ENCODE results near the gene MAN1A2.

Gene MAN1A2

DNA sequence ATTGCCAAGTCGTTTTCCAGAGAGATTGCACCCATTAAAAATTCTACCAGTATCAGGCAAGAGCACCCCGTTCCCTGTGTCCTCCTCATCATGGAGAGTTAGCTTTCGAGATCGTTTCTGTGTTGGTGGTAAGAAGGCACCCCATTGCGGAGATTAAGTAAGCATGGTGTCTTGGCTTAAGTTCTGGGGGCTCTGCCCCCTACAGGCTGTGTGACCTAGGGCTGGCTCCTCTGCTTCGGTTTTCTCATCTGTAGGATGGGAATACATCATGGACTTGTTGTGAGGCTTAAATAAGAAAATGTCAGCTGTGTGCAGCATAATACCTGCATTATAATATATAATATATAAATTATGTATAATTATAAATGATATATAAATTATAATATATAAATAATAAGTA lies 201.8 kb downstream of the MAN1A2 start:
- 94% methylated on average over 6 of the region's 6 CpGs for WGBS
- no peaks in the 10 kb centered on the region for H3K27me3 ChIP-seq (ENCODE audit: insufficient read depth, low read length)
- no peak overlapping the region for H3K27ac ChIP-seq (ENCODE audit: low read depth, low read length)
- no peaks in the 10 kb centered on the region for H3K9me3 ChIP-seq (ENCODE audit: insufficient read depth, low read depth, low read length)
- no peak overlapping the region for H3K9ac ChIP-seq (ENCODE audit: low read depth, low read length)
- H3K36me3 ChIP-seq (ENCODE audit: insufficient read depth, low read length) = no peaks in the 10 kb centered on the region
- no peaks in the 10 kb centered on the region for H3K4me1 ChIP-seq (ENCODE audit: insufficient read depth, low read length)
- H3K4me3 ChIP-seq (ENCODE audit: low read length) = no peak overlapping the region

DNA sequence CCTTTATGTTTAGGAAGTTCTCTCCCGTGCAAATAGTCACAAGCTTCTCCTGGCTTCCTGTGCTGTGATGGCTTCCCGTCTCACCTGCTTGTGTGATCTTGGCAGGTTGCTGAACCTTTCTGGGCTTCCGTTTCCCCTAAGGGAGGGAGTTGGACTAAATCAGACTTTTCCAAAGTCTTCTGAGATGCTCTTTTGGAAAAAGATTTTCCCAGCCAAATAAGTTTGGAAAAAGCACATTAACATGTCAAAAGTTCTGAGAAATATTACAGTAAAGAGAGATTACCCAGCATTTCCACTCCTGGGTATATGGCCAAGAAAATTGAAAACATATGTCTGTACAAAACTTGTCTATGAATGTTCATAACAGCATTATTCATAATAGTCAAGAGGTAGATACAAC lies 202.6 kb downstream of the MAN1A2 start:
- Histone ChIP-seq H3K27me3 (ENCODE audit: insufficient read depth, low read length) (no peaks in the 10 kb centered on the region), H3K9me3 (ENCODE audit: insufficient read depth, low read depth, low read length) (no peaks in the 10 kb centered on the region), H3K9ac (ENCODE audit: low read depth, low read length) (no peak overlapping the region), H3K4me3 (ENCODE audit: low read length) (no peak overlapping the region), H3K36me3 (ENCODE audit: insufficient read depth, low read length) (no peaks in the 10 kb centered on the region), H3K27ac (ENCODE audit: low read depth, low read length) (no peak overlapping the region), H3K4me1 (ENCODE audit: insufficient read depth, low read length) (peaks cover 4% of the 10 kb centered on the region; the same call in 1 of the 2 replicates)
- 89% methylated on average over 3 of the region's 3 CpGs for WGBS

DNA sequence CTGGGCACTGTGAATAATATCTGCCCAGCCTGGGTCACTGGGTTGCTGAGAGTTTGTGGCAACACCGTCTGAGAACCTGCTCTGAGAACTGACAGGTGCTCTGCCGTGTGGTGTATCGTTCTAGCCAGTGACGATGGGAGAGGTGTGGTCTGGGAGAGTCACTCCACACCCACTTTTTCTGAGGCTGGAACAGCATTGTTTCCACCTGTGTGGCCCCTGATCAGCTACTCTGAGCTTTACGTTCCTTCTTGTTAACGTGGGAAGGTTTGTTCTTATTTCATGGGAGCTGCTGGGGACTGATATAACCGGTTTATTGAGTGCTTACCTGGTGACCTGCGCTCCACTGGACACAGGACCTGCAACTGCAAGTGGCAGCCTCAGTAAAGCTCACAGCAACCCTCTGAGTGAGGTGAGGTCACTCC lies 203.8 kb downstream of the MAN1A2 start:
- Histone ChIP-seq H3K36me3 (ENCODE audit: insufficient read depth, low read length) (no peaks in the 10 kb centered on the region), H3K9ac (ENCODE audit: low read depth, low read length) (no peak overlapping the region), H3K9me3 (ENCODE audit: insufficient read depth, low read depth, low read length) (no peaks in the 10 kb centered on the region), H3K4me3 (ENCODE audit: low read length) (no peak overlapping the region), H3K27me3 (ENCODE audit: insufficient read depth, low read length) (no peaks in the 10 kb centered on the region), H3K4me1 (ENCODE audit: insufficient read depth, low read length) (peaks cover 4% of the 10 kb centered on the region; the same call in 1 of the 2 replicates), H3K27ac (ENCODE audit: low read depth, low read length) (no peak overlapping the region)
- 87% methylated on average over 8 of the region's 8 CpGs for WGBS

DNA sequence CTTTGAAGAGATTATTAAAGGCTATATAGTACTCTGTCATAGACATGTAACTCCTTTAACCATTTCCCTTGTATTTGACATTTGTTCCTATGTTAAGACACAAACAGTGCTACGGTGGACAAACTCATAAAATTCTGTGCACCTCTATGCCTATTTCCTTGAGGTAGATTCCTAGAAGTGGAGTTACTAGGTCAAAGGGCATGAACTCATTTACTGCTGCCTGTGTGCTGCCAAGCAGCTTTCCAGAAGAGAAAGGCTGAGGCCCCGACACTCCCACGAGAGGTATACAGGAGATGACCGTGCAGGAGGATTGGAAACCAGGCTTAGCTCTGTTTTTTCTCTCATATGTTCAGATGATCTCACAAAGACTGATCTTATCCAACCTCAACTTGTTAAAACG lies 204.2 kb downstream of the MAN1A2 start:
- H3K36me3 ChIP-seq (ENCODE audit: insufficient read depth, low read length) = no peaks in the 10 kb centered on the region
- no peak overlapping the region for H3K27ac ChIP-seq (ENCODE audit: low read depth, low read length)
- no peak overlapping the region for H3K4me3 ChIP-seq (ENCODE audit: low read length)
- peaks cover 4% of the 10 kb centered on the region; the same call in 1 of the 2 replicates for H3K4me1 ChIP-seq (ENCODE audit: insufficient read depth, low read length)
- H3K9me3 ChIP-seq (ENCODE audit: insufficient read depth, low read depth, low read length) = no peaks in the 10 kb centered on the region
- H3K27me3 ChIP-seq (ENCODE audit: insufficient read depth, low read length) = no peaks in the 10 kb centered on the region
- WGBS = 91% methylated on average over 5 of the region's 5 CpGs
- H3K9ac ChIP-seq (ENCODE audit: low read depth, low read length) = no peak overlapping the region

DNA sequence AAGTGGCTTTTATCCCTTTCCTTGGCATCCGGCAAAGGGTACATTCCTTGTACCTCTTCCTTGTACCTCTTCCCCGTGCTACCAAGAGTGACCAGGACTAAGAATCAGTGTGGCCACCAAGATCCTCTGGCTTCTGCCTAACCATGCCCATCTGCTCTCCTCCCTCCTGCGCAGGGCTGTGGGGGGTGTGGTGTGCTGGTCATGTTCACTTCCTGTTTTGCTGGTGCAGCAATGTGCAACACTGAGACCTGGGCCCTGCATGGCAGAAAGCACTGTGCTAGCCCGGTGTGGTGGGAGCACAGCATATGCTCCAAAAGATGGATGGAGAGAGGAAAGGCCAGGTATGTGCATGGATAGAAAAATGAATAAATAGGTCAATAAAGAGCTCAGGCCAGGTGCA lies 205.3 kb downstream of the MAN1A2 start:
- H3K4me1 ChIP-seq (ENCODE audit: insufficient read depth, low read length) = peaks cover 4% of the 10 kb centered on the region; the same call in 1 of the 2 replicates
- no peaks in the 10 kb centered on the region for H3K27me3 ChIP-seq (ENCODE audit: insufficient read depth, low read length)
- no peak overlapping the region for H3K4me3 ChIP-seq (ENCODE audit: low read length)
- WGBS = 73% methylated on average over 4 of the region's 4 CpGs
- no peaks in the 10 kb centered on the region for H3K36me3 ChIP-seq (ENCODE audit: insufficient read depth, low read length)
- H3K9ac ChIP-seq (ENCODE audit: low read depth, low read length) = no peak overlapping the region
- no peaks in the 10 kb centered on the region for H3K9me3 ChIP-seq (ENCODE audit: insufficient read depth, low read depth, low read length)
- no peak overlapping the region for H3K27ac ChIP-seq (ENCODE audit: low read depth, low read length)

DNA sequence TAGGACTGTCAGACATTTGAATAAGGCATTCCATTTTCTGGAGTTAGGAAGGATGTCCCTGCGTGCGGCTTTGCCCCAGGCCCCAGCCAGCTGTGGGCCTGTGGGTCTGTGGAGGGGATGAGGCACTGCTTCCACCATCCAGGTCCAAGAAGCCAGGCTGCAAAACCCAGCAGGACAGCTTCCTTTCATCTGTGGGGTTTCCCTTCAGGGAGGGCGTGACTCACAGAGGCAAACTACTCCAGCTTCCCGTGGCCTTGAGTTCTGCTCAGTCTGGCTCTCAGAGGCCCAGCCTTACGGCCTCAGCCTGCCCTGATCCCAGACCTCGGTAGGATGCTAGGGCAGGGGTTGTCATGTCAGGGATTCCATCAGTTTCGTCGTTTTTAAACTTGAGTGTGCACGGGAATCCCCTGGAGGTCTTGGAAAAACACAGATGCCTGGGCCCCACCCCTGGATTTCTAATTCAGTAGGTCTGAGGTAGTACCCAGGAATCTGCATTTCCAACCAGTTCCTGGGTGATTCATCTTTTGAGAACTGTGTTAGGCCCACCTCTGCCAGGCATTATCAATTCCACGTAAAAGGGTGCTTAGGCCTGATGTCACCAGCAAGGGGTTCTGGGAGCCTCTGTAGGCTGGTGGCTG lies 206.3 kb downstream of the MAN1A2 start:
- H3K9ac ChIP-seq (ENCODE audit: low read depth, low read length) = no peak overlapping the region
- peaks cover 4% of the 10 kb centered on the region; the same call in 1 of the 2 replicates for H3K4me1 ChIP-seq (ENCODE audit: insufficient read depth, low read length)
- WGBS = 80% methylated on average over 10 of the region's 10 CpGs
- H3K4me3 ChIP-seq (ENCODE audit: low read length) = no peak overlapping the region
- H3K27me3 ChIP-seq (ENCODE audit: insufficient read depth, low read length) = no peaks in the 10 kb centered on the region
- no peaks in the 10 kb centered on the region for H3K9me3 ChIP-seq (ENCODE audit: insufficient read depth, low read depth, low read length)
- H3K36me3 ChIP-seq (ENCODE audit: insufficient read depth, low read length) = no peaks in the 10 kb centered on the region
- H3K27ac ChIP-seq (ENCODE audit: low read depth, low read length) = no peak overlapping the region

DNA sequence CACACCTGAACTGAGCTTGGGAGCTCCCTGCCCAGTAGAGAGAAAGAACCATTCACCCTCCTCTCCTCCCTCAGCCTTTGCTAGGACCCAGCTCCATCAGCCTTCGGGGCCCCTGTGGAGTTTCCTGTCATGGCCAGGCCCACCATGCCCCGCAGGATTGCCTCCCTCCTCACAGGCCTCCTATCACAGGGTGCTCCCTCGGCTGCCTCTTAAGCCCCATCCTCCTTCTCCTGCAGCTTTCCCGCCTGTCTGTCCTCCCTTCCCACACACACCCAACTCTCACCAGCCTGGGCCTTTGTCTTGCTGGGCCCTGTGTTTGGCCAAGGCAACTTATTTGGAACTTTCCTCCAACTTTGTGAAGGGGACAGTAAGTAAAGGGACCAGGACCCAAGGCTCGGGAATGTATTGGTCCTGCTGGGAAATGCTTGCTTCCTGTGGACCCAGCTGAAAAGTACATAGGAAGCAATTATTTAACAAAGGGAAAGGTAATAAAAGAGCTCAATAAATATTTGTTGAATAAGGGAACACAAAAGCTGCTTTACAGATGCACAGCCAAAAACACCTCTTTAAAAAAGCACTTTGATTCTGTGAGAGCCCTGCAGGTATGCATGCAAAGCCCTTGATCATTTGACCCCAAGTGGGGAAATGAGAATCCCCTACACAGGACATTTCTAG lies 207.0 kb downstream of the MAN1A2 start:
- no peaks in the 10 kb centered on the region for H3K27me3 ChIP-seq (ENCODE audit: insufficient read depth, low read length)
- no peak overlapping the region for H3K27ac ChIP-seq (ENCODE audit: low read depth, low read length)
- H3K36me3 ChIP-seq (ENCODE audit: insufficient read depth, low read length) = no peaks in the 10 kb centered on the region
- no peak overlapping the region for H3K9ac ChIP-seq (ENCODE audit: low read depth, low read length)
- peaks cover 4% of the 10 kb centered on the region; the same call in 1 of the 2 replicates for H3K4me1 ChIP-seq (ENCODE audit: insufficient read depth, low read length)
- H3K9me3 ChIP-seq (ENCODE audit: insufficient read depth, low read depth, low read length) = no peaks in the 10 kb centered on the region
- no peak overlapping the region for H3K4me3 ChIP-seq (ENCODE audit: low read length)
- WGBS = 65% methylated on average over 5 of the region's 5 CpGs

DNA sequence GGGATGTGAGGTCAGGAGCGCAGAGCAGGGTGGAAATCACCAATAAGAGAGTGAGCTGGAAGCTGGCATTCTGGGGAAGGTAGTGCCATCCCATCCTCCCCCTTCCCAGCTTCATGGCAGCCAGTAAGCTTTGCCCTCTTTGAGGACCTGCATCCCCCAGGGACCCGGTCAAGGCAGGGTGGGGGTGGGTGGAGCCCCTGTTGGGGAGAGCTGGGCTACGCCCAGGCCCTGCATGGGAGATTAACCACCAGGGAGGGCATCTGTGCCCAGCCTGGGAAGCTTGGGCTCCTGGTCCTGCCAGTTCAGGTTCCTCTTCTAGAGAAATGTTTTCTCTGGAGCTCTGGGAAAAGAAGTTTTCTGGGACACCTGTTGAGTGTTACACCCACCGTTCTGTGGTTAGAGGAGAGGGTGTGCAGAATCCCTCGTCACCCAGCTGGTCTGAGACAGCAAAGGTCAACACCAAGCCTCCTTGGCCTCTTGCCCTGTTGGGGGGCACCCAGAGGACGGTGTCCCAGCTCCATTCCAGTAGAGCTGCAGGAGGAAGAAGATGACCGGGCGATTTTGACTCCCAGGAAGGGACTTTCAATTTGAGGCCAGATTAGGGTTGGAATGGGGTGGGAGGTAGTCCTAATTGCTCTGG lies 208.5 kb downstream of the MAN1A2 start:
- Histone ChIP-seq H3K27ac (ENCODE audit: low read depth, low read length) (no peak overlapping the region), H3K36me3 (ENCODE audit: insufficient read depth, low read length) (no peaks in the 10 kb centered on the region), H3K27me3 (ENCODE audit: insufficient read depth, low read length) (no peaks in the 10 kb centered on the region), H3K4me3 (ENCODE audit: low read length) (no peak overlapping the region), H3K9me3 (ENCODE audit: insufficient read depth, low read depth, low read length) (no peaks in the 10 kb centered on the region), H3K9ac (ENCODE audit: low read depth, low read length) (no peak overlapping the region), H3K4me1 (ENCODE audit: insufficient read depth, low read length) (peaks cover 4% of the 10 kb centered on the region; the same call in 1 of the 2 replicates)
- 94% methylated on average over 8 of the region's 8 CpGs for WGBS

DNA sequence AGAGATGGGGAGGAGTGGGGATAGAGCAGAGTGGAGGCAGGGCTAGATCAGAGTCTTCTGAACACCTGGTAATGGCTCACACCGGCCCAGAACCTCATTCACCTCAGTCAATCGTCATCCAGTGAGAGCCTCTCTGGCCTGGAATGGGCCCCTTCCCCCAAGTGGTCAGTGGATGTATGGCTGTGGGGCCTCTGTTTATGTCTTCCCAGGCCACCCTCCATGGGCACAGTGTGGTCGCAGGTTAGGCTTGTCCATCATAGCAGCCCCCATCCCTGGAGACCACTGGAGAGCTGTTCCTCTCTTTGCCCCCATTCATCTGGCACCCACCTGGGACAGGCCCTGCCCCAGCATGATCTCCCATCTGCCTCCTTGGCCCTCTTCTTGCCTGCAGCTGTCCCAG lies 209.0 kb downstream of the MAN1A2 start:
- 98% methylated on average over 3 of the region's 3 CpGs for WGBS
- Histone ChIP-seq H3K9me3 (ENCODE audit: insufficient read depth, low read depth, low read length) (no peaks in the 10 kb centered on the region), H3K27me3 (ENCODE audit: insufficient read depth, low read length) (no peaks in the 10 kb centered on the region), H3K4me1 (ENCODE audit: insufficient read depth, low read length) (peaks cover 4% of the 10 kb centered on the region; the same call in 1 of the 2 replicates), H3K36me3 (ENCODE audit: insufficient read depth, low read length) (no peaks in the 10 kb centered on the region), H3K4me3 (ENCODE audit: low read length) (no peak overlapping the region), H3K27ac (ENCODE audit: low read depth, low read length) (no peak overlapping the region), H3K9ac (ENCODE audit: low read depth, low read length) (no peak overlapping the region)

DNA sequence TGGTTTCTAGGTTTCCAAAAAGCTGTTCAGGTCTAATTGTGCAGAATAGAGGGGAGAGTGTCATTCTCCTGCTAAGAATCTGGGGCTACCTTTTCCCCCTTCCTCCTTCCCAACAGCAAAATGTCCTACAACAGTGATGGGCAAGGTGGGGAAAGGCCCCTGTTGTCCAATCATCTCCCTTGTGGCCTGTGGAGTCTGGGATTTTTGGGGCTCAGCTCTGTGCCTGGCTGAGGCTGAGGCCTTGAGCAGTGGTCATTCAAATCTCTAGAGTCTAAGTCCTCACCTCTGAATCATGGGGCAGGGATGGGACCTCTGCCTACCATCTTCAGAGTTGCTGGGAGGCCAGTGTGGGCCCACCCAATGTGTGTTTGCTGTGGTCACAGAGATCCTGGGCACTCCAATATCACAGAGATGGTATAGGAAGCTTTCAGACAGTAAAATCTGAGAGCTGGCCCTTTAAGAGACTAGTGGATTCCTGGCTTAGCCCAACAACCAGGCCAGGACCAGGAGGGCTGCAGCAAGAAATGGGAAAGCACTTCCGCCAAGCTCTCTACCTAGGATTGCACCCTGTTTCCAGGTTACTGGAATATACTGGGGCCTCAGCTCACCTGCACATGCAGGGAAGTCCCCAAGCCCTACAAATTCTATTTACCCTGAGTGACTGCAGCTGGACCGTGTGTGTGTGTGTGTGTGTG lies 210.1 kb downstream of the MAN1A2 start:
- WGBS = 89% methylated on average over 2 of the region's 2 CpGs

DNA sequence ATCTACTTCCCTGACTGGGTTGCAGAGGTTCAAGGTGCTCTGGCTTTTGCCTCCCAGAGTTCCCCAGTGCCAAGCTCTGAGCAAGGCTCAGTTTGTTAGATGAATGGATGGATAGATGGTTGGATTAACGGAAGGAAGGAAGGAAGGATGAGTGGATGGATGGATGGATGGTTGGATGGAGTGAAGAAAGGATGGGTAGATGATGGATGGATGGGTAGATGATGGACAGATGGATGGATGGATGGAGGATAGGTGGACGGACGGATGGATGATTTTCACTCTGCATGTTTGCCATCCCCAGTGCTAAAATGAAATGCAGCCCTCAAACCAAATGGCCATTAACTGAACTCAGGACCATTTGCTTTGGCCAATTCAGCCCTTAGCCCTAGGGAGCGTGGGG lies 211.2 kb downstream of the MAN1A2 start:
- Histone ChIP-seq H3K4me3 (ENCODE audit: low read length) (no peak overlapping the region), H3K27me3 (ENCODE audit: insufficient read depth, low read length) (no peaks in the 10 kb centered on the region), H3K36me3 (ENCODE audit: insufficient read depth, low read length) (no peaks in the 10 kb centered on the region), H3K27ac (ENCODE audit: low read depth, low read length) (no peak overlapping the region), H3K4me1 (ENCODE audit: insufficient read depth, low read length) (peaks cover 4% of the 10 kb centered on the region; the same call in 1 of the 2 replicates), H3K9me3 (ENCODE audit: insufficient read depth, low read depth, low read length) (no peaks in the 10 kb centered on the region), H3K9ac (ENCODE audit: low read depth, low read length) (no peak overlapping the region)
- 91% methylated on average over 4 of the region's 4 CpGs for WGBS

More for the DNA sequence above, 210.1 kb downstream of the MAN1A2 start:
- Histone ChIP-seq H3K4me1 (ENCODE audit: insufficient read depth, low read length) (peaks cover 4% of the 10 kb centered on the region; the same call in 1 of the 2 replicates), H3K9me3 (ENCODE audit: insufficient read depth, low read depth, low read length) (no peaks in the 10 kb centered on the region), H3K36me3 (ENCODE audit: insufficient read depth, low read length) (no peaks in the 10 kb centered on the region), H3K4me3 (ENCODE audit: low read length) (no peak overlapping the region), H3K27me3 (ENCODE audit: insufficient read depth, low read length) (no peaks in the 10 kb centered on the region), H3K9ac (ENCODE audit: low read depth, low read length) (no peak overlapping the region), H3K27ac (ENCODE audit: low read depth, low read length) (no peak overlapping the region)
